ENCODE measurements around the gene STARD5. TPM values are rescaled to one million over a fixed set of nuclear protein-coding genes. Genes with fewer than 3 reads are reported as not detected.

Gene STARD5
- total and polyA plus RNA-seq, 2 of the 4 experiments (the other 2 are of a cell fraction): 5.0 to 22.8 TPM

- Histone ChIP-seq H3K36me3 (ENCODE audit: control insufficient read depth, insufficient read depth, low read length) (peaks cover 29% of the 10 kb centered on the region; the same call in 1 of the 2 replicates), H3K27me3 (ENCODE audit: control insufficient read depth, insufficient read depth, low read length) (no peaks in the 10 kb centered on the region), H3K4me2 (ENCODE audit: low read depth, low read length) (no peak overlapping the region), H3K4ac (ENCODE audit: low read depth, low read length) (no peak overlapping the region), H2BK5ac (ENCODE audit: low read depth, low read length, poor library complexity, severe bottlenecking) (no peak overlapping the region), H3K4me1 (ENCODE audit: control insufficient read depth, insufficient read depth, low read length) (peaks cover 2% of the 10 kb centered on the region), H3K9me3 (ENCODE audit: control insufficient read depth, insufficient read depth, low read length) (no peaks in the 10 kb centered on the region), H3K56ac (ENCODE audit: extremely low read depth, insufficient read depth, low read length) (no peak overlapping the region), H3K9ac (ENCODE audit: low read depth, low read length) (no peak overlapping the region), H2BK15ac (ENCODE audit: low read depth, low read length) (no peak overlapping the region), H3K14ac (replicated peaks; ENCODE audit: low read depth, low read length) (no peak overlapping the region), H4K5ac (ENCODE audit: low read depth, low read length) (no peak overlapping the region), H3K4me3 (ENCODE audit: insufficient read depth, low read depth, low read length) (no peak overlapping the region), H2BK20ac (ENCODE audit: low read depth, low read length) (no peak overlapping the region), H3K79me1 (ENCODE audit: low read depth in 1 of 2, low read length in 2 of 2) (no peaks in the 10 kb centered on the region), H2BK120ac (ENCODE audit: low read depth, low read length) (no peak overlapping the region), H4K91ac (ENCODE audit: insufficient read depth, low read depth, low read length) (no peak overlapping the region), H4K8ac (ENCODE audit: low read depth in 2 of 2, low read length in 2 of 2) (no peak overlapping the region), H2AK9ac (replicated peaks; ENCODE audit: low read depth, low read length, poor library complexity) (no peak overlapping the region), H3K9me1 (ENCODE audit: insufficient read depth, low read length) (peaks cover 8% of the 10 kb centered on the region), H4K20me1 (ENCODE audit: insufficient read depth, low read length) (no peaks in the 10 kb centered on the region), H2AFZ (replicated peaks; ENCODE audit: low read length, poor library complexity) (no peak overlapping the region), H3K23ac (ENCODE audit: low read depth, low read length) (no peak overlapping the region), H2AK5ac (ENCODE audit: low read depth, low read length) (no peak overlapping the region), H3K27ac (ENCODE audit: insufficient read depth, low read length) (no peak overlapping the region), H3K18ac (ENCODE audit: low read depth, low read length) (no peak overlapping the region)
- dilution Hi-C loops (cut with HindIII; ENCODE audit: low sequenced_read_pairs, unreplicated experiment): no loop called here
- intact Hi-C loops (cut with micrococcal nuclease): no loop called here
- DNase-seq (no peak), ATAC-seq (ENCODE audit: low read depth) (no peak)
- in situ Hi-C loops (cut with MboI; ENCODE audit: low sequenced_read_pairs): no loop called here
- 100% methylated on average over 2 of the region's 4 CpGs; no CpG with 5 or more reads in 1 of the 2 experiments for WGBS, 2 experiments (ENCODE audit: extremely low coverage in 2 of 2, insufficient read length in 1 of 2)
- BruUV-seq (replicated peaks): no TSS peak
- TF ChIP-seq SMC3 (IDR thresholded peaks at IDR 0.05; ENCODE audit: low read depth, low read length): no peak
- TF ChIP-seq, protein P1, sequence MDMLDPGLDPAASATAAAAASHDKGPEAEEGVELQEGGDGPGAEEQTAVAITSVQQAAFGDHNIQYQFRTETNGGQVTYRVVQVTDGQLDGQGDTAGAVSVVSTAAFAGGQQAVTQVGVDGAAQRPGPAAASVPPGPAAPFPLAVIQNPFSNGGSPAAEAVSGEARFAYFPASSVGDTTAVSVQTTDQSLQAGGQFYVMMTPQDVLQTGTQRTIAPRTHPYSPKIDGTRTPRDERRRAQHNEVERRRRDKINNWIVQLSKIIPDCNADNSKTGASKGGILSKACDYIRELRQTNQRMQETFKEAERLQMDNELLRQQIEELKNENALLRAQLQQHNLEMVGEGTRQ (IDR thresholded peaks at IDR 0.05; ENCODE audit: low read depth, low read length): no peak
- no peak for TF ChIP-seq CEBPB (IDR thresholded peaks at IDR 0.05; ENCODE audit: low read depth, low read length)
- no peak for TF ChIP-seq MXI1 (IDR thresholded peaks at IDR 0.05; ENCODE audit: borderline replicate concordance, low read depth, low read length)
- TF ChIP-seq RAD21 (IDR thresholded peaks at IDR 0.05; ENCODE audit: low read length): no peak
- TF ChIP-seq ELK1 (IDR thresholded peaks at IDR 0.05; ENCODE audit: borderline replicate concordance, low read depth, low read length): no peak
- no peak for TF ChIP-seq POLR2A (IDR thresholded peaks at IDR 0.05; ENCODE audit: low read depth, low read length)
- no peak for TF ChIP-seq MAZ (IDR thresholded peaks at IDR 0.05; ENCODE audit: borderline replicate concordance, low read depth, low read length)
- TF ChIP-seq CTCF (conservative IDR thresholded peaks at IDR 0.05; ENCODE audit: low read depth, low read length): no peak
- no peak for TF ChIP-seq MAFK (IDR thresholded peaks at IDR 0.05; ENCODE audit: low read depth, low read length)
- no peak for TF ChIP-seq RCOR1 (IDR thresholded peaks at IDR 0.05; ENCODE audit: insufficient replicate concordance, low read length)
- no peak for TF ChIP-seq RFX5 (IDR thresholded peaks at IDR 0.05; ENCODE audit: low read depth, low read length)
- TF ChIP-seq CHD1 (IDR thresholded peaks at IDR 0.05; ENCODE audit: low read depth, low read length): no peak
- TF ChIP-seq BHLHE40 (IDR thresholded peaks at IDR 0.05; ENCODE audit: low read depth, low read length): no peak
- POLR2A ChIA-PET (ENCODE audit: unreplicated experiment): no interaction called here
- CTCF ChIA-PET: interaction anchor here (1.2 kb wide), 1 partner anchor 9 kb away, joined by 3 read pairs; no protein-coding TSS in a partner anchor
Observed at GRCh38 chr15:81301385-81301784, 22.6 kb downstream of the STARD5 start.

All from IMR-90 (cell line).